HEK293 (cell line): Measurements from ENCODE around the gene PPP1R3F.
"Not testable (repeated sequence)": the region's sequence is repeated elsewhere in the genome, so short reads cannot be mapped to it uniquely, and the experiment has no call there.

Source experiments
- FEZF1 ChIP-seq: fragments of 450-650 bp; formaldehyde crosslinking; IDR thresholded peaks from 2 replicates; pipeline ENCODE4 v1.5.1; 2016; ENCODE audit warnings: missing biosample characterization, missing genetic modification characterization
- GLI4 ChIP-seq: fragments of 450-650 bp; formaldehyde crosslinking; IDR thresholded peaks from 2 replicates; pipeline ENCODE4 v1.5.1; 2016; ENCODE audit warnings: missing biosample characterization, missing genetic modification characterization
- HOXA7 ChIP-seq: sonication (generic); formaldehyde crosslinking; IDR thresholded peaks from 2 replicates; pipeline ENCODE4 v1.8.1; 2022; ENCODE audit warnings: missing genetic modification reagents, borderline replicate concordance
- ZBTB48 ChIP-seq: fragments of 450-650 bp; formaldehyde crosslinking; IDR thresholded peaks from 2 replicates; pipeline ENCODE4 v1.5.1; 2016; ENCODE audit warnings: missing biosample characterization, missing genetic modification characterization
- ZNF214 ChIP-seq: fragments of 450-650 bp; formaldehyde crosslinking; IDR thresholded peaks from 2 replicates; pipeline ENCODE4 v1.5.1; 2017; ENCODE audit warnings: missing biosample characterization, mild to moderate bottlenecking, missing genetic modification characterization, borderline replicate concordance
- ZNF274 ChIP-seq, 2 experiments: fragments of 200-500 bp in 1 of 2; fragments of 450-650 bp in 1 of 2; sonication (Bioruptor generic) in 1 of 2; formaldehyde crosslinking in 1 of 2; IDR thresholded peaks; 2 replicates each; pipeline versions ENCODE4 v1.5.1 to v1.6.1; 2014 to 2016; ENCODE audit warnings: borderline replicate concordance in 1 of 2, inconsistent platforms in 1 of 2, low read length in 1 of 2, missing biosample characterization in 1 of 2, missing genetic modification characterization in 1 of 2
- ZNF335 ChIP-seq: fragments of 450-650 bp; formaldehyde crosslinking; conservative IDR thresholded peaks from 2 replicates; pipeline ENCODE4 v1.5.1; 2016; ENCODE audit warnings: missing biosample characterization, missing genetic modification characterization
- ZNF362 ChIP-seq: fragments of 450-650 bp; formaldehyde crosslinking; IDR thresholded peaks from 2 replicates; pipeline ENCODE4 v1.5.1; 2016; ENCODE audit warnings: missing biosample characterization, missing genetic modification characterization
- ZNF561 ChIP-seq: fragments of 450-650 bp; IDR thresholded peaks from 2 replicates; pipeline ENCODE4 v1.5.1; 2018; ENCODE audit warnings: missing biosample characterization, missing genetic modification characterization, borderline replicate concordance
- ZNF654 ChIP-seq: fragments of 450-650 bp; formaldehyde crosslinking; IDR thresholded peaks from 2 replicates; pipeline ENCODE4 v1.5.1; 2016; ENCODE audit warnings: low read depth, missing biosample characterization, missing genetic modification characterization
- TF ChIP-seq, protein P1 (sequence below): fragments of 450-650 bp; formaldehyde crosslinking; IDR thresholded peaks from 2 replicates; pipeline ENCODE4 v1.5.1; 2016; ENCODE audit warnings: missing biosample characterization, missing genetic modification characterization

DNA sequence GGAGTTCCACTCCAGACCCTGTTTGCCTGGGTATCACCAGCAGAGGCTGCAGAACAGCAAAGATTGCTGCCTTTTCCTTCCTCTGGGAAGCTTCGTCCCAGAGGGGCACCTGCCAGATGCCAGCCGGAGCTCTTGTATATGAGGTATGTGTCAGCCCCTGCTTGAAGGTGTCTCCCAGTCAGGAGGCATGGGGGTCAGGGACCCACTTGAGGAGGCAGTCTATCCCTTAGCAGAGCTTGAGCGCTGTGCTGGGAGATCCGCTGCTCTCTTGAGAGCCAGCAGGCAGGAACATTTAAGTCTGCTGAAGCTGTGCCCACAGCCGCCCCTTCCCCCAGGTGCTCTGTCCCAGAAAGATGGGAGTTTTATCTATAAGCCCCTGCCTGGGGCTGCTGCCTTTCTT, 29.7 kb downstream of the PPP1R3F start:
- TF ChIP-seq, protein P1, sequence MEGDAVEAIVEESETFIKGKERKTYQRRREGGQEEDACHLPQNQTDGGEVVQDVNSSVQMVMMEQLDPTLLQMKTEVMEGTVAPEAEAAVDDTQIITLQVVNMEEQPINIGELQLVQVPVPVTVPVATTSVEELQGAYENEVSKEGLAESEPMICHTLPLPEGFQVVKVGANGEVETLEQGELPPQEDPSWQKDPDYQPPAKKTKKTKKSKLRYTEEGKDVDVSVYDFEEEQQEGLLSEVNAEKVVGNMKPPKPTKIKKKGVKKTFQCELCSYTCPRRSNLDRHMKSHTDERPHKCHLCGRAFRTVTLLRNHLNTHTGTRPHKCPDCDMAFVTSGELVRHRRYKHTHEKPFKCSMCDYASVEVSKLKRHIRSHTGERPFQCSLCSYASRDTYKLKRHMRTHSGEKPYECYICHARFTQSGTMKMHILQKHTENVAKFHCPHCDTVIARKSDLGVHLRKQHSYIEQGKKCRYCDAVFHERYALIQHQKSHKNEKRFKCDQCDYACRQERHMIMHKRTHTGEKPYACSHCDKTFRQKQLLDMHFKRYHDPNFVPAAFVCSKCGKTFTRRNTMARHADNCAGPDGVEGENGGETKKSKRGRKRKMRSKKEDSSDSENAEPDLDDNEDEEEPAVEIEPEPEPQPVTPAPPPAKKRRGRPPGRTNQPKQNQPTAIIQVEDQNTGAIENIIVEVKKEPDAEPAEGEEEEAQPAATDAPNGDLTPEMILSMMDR (tag by site-specific recombination) = not testable (repeated sequence)
- TF ChIP-seq FEZF1 (tag by site-specific recombination); ZNF214; ZNF561 (tag by site-specific recombination); ZNF274 (IDR thresholded peaks at IDR 0.05; ENCODE audit: low read length); ZNF274 (tag by site-specific recombination; IDR thresholded peaks at IDR 0.05; ENCODE audit: borderline replicate concordance); ZNF335 (tag by site-specific recombination); ZNF654 (tag by site-specific recombination); GLI4 (tag by site-specific recombination); ZNF362 (tag by site-specific recombination); ZBTB48 (tag by site-specific recombination); HOXA7 (CRISPR knock-in tag): not testable (repeated sequence)
